ENCODE measurements around the gene STXBP3.

GRCh38 chr1:108715932-108716331 is 30.5 kb upstream of the STXBP3 start:
- TF ChIP-seq, protein P1, sequence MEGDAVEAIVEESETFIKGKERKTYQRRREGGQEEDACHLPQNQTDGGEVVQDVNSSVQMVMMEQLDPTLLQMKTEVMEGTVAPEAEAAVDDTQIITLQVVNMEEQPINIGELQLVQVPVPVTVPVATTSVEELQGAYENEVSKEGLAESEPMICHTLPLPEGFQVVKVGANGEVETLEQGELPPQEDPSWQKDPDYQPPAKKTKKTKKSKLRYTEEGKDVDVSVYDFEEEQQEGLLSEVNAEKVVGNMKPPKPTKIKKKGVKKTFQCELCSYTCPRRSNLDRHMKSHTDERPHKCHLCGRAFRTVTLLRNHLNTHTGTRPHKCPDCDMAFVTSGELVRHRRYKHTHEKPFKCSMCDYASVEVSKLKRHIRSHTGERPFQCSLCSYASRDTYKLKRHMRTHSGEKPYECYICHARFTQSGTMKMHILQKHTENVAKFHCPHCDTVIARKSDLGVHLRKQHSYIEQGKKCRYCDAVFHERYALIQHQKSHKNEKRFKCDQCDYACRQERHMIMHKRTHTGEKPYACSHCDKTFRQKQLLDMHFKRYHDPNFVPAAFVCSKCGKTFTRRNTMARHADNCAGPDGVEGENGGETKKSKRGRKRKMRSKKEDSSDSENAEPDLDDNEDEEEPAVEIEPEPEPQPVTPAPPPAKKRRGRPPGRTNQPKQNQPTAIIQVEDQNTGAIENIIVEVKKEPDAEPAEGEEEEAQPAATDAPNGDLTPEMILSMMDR (IDR thresholded peaks at IDR 0.05), result no peak
- TF ChIP-seq EZH2 (IDR thresholded peaks at IDR 0.05; ENCODE audit: borderline replicate concordance, insufficient read depth, low read depth, low read length, poor library complexity, severe bottlenecking), result no peak

Data from B cell (primary cell).